Activated CD4-positive, alpha-beta T cell treated with anti-CD3 and anti-CD28 coated beads, Interleukin-2, Interleukin-6, amounts not matched to agents 100 ng/mL and 50 ng/mL, durations not matched to agents 16 hours and 8 hours (primary cell): ENCODE data around the gene CLIP4.
"Not testable (repeated sequence)": the region's sequence is repeated elsewhere in the genome, so short reads cannot be mapped to it uniquely, and the experiment has no call there.

Experiments
- DNase-seq: peaks from one replicate; pipeline ENCODE4 v3.0.0-alpha.2; 2020

Gene CLIP4

GRCh38 chr2:29114946-29115609 lies at the start of gene CLIP4:
Gene CLIP4 (plus strand): TSS chr2:29115415. CDS start chr2:29121389, 5,974 bp downstream.
- peak; percentile 63 for DNase-seq

- no peak for DNase-seq
Measured at GRCh38 chr2:29066271-29066860, 48.8 kb upstream of the CLIP4 start.

GRCh38 chr2:29066997-29067605 lies 48.1 kb upstream of the CLIP4 start:
- DNase-seq, result no peak

GRCh38 chr2:29068513-29068912 lies 46.7 kb upstream of the CLIP4 start:
- DNase-seq, result no peak

GRCh38 chr2:29070526-29070925 lies 44.7 kb upstream of the CLIP4 start:
- no peak for DNase-seq

GRCh38 chr2:29071032-29071975 lies 43.9 kb upstream of the CLIP4 start:
- no peak for DNase-seq

- no peak for DNase-seq
Measured at GRCh38 chr2:29072251-29072650, 43.0 kb upstream of the CLIP4 start.

- DNase-seq, result no peak
Measured at GRCh38 chr2:29072971-29073725, 42.1 kb upstream of the CLIP4 start.

GRCh38 chr2:29073933-29074332 lies 41.3 kb upstream of the CLIP4 start:
- DNase-seq, result no peak

- DNase-seq, result no peak
Measured at GRCh38 chr2:29074411-29074810, 40.8 kb upstream of the CLIP4 start, which contains the start of gene PCARE. Gene PCARE (minus strand): TSS chr2:29074523. CDS start chr2:29074261, 262 bp downstream.

- no peak for DNase-seq
Measured at GRCh38 chr2:29075894-29076705, 39.1 kb upstream of the CLIP4 start.

- no peak for DNase-seq
Measured at GRCh38 chr2:29079887-29080286, 35.3 kb upstream of the CLIP4 start.

- no peak for DNase-seq
Measured at GRCh38 chr2:29080886-29081743, 34.1 kb upstream of the CLIP4 start.

- DNase-seq, result no peak
Measured at GRCh38 chr2:29082804-29083495, 32.3 kb upstream of the CLIP4 start.

GRCh38 chr2:29084554-29084953 lies 30.7 kb upstream of the CLIP4 start:
- DNase-seq, result no peak

- DNase-seq, result not testable (repeated sequence)
Measured at GRCh38 chr2:29090311-29090710, 24.9 kb upstream of the CLIP4 start.

GRCh38 chr2:29096969-29097368 lies 18.2 kb upstream of the CLIP4 start:
- no peak for DNase-seq

GRCh38 chr2:29097569-29097968 lies 17.6 kb upstream of the CLIP4 start:
- no peak for DNase-seq

GRCh38 chr2:29100564-29100963 lies 14.7 kb upstream of the CLIP4 start:
- no peak for DNase-seq

- no peak for DNase-seq
Measured at GRCh38 chr2:29104688-29105087, 10.5 kb upstream of the CLIP4 start.
